Hepatocyte (in vitro differentiated cells): Measurements from ENCODE around the gene TCF12. TPM values are rescaled to one million over a fixed set of nuclear protein-coding genes. Genes with fewer than 3 reads are reported as not detected.

Experiments used
- DNase-seq: peaks from one replicate; pipeline ENCODE4 v3.0.0-alpha.2; 2016; ENCODE audit warnings: low spot score
- H2AFZ ChIP-seq: fragments of 200-600 bp; sonication (generic); 2 replicates; pipeline ENCODE4 v1.6.0; 2016; ENCODE audit warnings: antibody characterized with exemption, mild to moderate bottlenecking
- H3K27ac ChIP-seq: fragments of 200-600 bp; sonication (generic); 2 replicates; pipeline ENCODE4 v1.5.1; 2016; ENCODE audit warnings: mild to moderate bottlenecking
- H3K27me3 ChIP-seq: fragments of 200-600 bp; sonication (generic); 2 replicates; pipeline ENCODE4 v1.6.1; 2016
- H3K36me3 ChIP-seq: fragments of 200-600 bp; sonication (generic); replicated peaks from 2 replicates; pipeline ENCODE4 v1.5.1; 2016; ENCODE audit warnings: low read depth; ENCODE audit not compliant: insufficient read depth
- H3K4me1 ChIP-seq: fragments of 200-600 bp; sonication (generic); 2 replicates; pipeline ENCODE4 v1.5.1; 2016; ENCODE audit warnings: mild to moderate bottlenecking, moderate library complexity; ENCODE audit not compliant: insufficient read depth
- H3K4me2 ChIP-seq: fragments of 200-600 bp; sonication (generic); 2 replicates; pipeline ENCODE4 v1.6.0; 2016
- H3K4me3 ChIP-seq: fragments of 200-600 bp; sonication (generic); 2 replicates; pipeline ENCODE4 v1.5.1; 2016; ENCODE audit warnings: mild to moderate bottlenecking
- H3K79me2 ChIP-seq: fragments of 200-600 bp; sonication (generic); 2 replicates; pipeline ENCODE4 v1.6.0; 2017; ENCODE audit warnings: mild to moderate bottlenecking
- H3K9me2 ChIP-seq: fragments of 200-600 bp; sonication (generic); replicated peaks from 2 replicates; pipeline ENCODE4 v1.6.0; 2017; ENCODE audit warnings: mild to moderate bottlenecking; ENCODE audit not compliant: insufficient read depth
- H3K9me3 ChIP-seq: fragments of 200-600 bp; sonication (generic); 2 replicates; pipeline ENCODE4 v1.5.1; 2016; ENCODE audit warnings: low read depth, mild to moderate bottlenecking
- H4K20me1 ChIP-seq: fragments of 200-600 bp; sonication (generic); 2 replicates; pipeline ENCODE4 v1.6.0; 2016; ENCODE audit warnings: mild to moderate bottlenecking; ENCODE audit not compliant: insufficient read depth, poor library complexity, severe bottlenecking
- CTCF ChIP-seq: fragments of 200-600 bp; sonication (generic); IDR thresholded peaks from 2 replicates; pipeline ENCODE4 v1.5.1; 2016; ENCODE audit warnings: antibody characterized with exemption, mild to moderate bottlenecking; ENCODE audit not compliant: poor library complexity
- EZH2 ChIP-seq: fragments of 200-600 bp; sonication (generic); IDR thresholded peaks from 2 replicates; pipeline ENCODE4 v1.6.1; 2016; ENCODE audit warnings: antibody characterized with exemption, mild to moderate bottlenecking, borderline replicate concordance
- EZH2phosphoT487 ChIP-seq: fragments of 200-600 bp; sonication (generic); IDR thresholded peaks from one replicate; pipeline ENCODE4 v1.6.1; 2018; ENCODE audit warnings: antibody characterized with exemption, mild to moderate bottlenecking, low read depth, moderate library complexity; ENCODE audit not compliant: unreplicated experiment, severe bottlenecking
- WGBS: methylation state at CpG from one replicate; pipeline ENCODE4 v1.1.6; 2016; ENCODE audit warnings: low lambda C conversion rate; ENCODE audit errors: missing lambda C conversion rate; 5-methylcytosine and 5-hydroxymethylcytosine counted together
- polyA plus RNA-seq: library from polyadenylated mRNA; unstranded; fragments of >200 nt; fragmentation: Nextera tagmentation; extraction: Ambion mirVana; gene quantifications from 2 replicates; pipeline ENCODE4 v1.2.1, GENCODE V29; 2016
- total RNA-seq: library from RNA; depleted of rRNA; stranded (reverse); fragments of >200 nt; gene quantifications from 2 replicates; pipeline ENCODE4 v1.2.3, GENCODE V29; 2014

The TCF12 gene
- total and polyA plus RNA-seq, 2 experiments from 2014 or later, result 42.0 to 93.2 TPM

GRCh38 chr15:57048930-57049549 is 130.6 kb downstream of the TCF12 start:
- DNase-seq, result no peak
- TF ChIP-seq EZH2phosphoT487, result no peak
- TF ChIP-seq CTCF, result no peak
- TF ChIP-seq EZH2, result no peak
- Histone ChIP-seq H3K9me3 (no peaks in the 10 kb centered on the region), H3K4me3 (no peak overlapping the region), H2AFZ (no peak overlapping the region), H3K4me1 (peaks cover 7% of the 10 kb centered on the region), H3K36me3 (no peaks in the 10 kb centered on the region), H3K9me2 (no peaks in the 10 kb centered on the region), H3K27me3 (no peaks in the 10 kb centered on the region), H3K27ac (no peak overlapping the region), H4K20me1 (peaks cover 49% of the 10 kb centered on the region), H3K4me2 (no peak overlapping the region), H3K79me2 (peaks cover 97% of the 10 kb centered on the region)
- WGBS, result 87% methylated on average over 6 of the region's 6 CpGs

DNA sequence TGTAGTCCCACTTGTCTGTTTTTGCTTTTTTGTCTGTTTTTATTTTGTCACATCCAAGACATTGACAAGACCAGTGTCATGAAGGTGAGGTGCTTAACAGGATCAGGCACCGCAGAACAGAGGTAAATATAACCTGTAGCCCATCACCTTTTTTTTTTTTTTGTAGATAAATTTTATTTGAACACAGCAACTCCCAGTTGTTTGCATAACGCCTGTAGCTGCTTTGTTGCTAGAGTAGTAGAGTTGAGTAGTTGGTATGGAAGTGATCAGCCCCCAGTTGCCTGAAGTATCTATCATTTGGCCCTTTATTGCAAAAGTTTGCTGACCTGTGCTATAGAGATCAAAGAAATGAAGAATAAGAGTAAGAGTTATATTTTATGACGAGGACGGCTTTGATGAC is 135.0 kb downstream of the TCF12 start:
- peaks cover 100% of the 10 kb centered on the region for H3K79me2 ChIP-seq
- TF ChIP-seq CTCF, result no peak
- no peak for TF ChIP-seq EZH2phosphoT487
- no peak for TF ChIP-seq EZH2
- WGBS, result 56% methylated on average over 4 of the region's 4 CpGs
- peaks cover 12% of the 10 kb centered on the region for H3K4me1 ChIP-seq
- no peak overlapping the region for H3K27ac ChIP-seq
- H3K4me2 ChIP-seq, result peak overlapping the region; percentile 44
- no peaks in the 10 kb centered on the region for H3K9me2 ChIP-seq
- no peaks in the 10 kb centered on the region for H3K27me3 ChIP-seq
- no peak overlapping the region for H2AFZ ChIP-seq
- H3K36me3 ChIP-seq, result no peaks in the 10 kb centered on the region
- no peaks in the 10 kb centered on the region for H3K9me3 ChIP-seq
- H4K20me1 ChIP-seq, result peaks cover 79% of the 10 kb centered on the region
- H3K4me3 ChIP-seq, result no peak overlapping the region
- DNase-seq, result no peak

GRCh38 chr15:57054204-57054750 is 135.8 kb downstream of the TCF12 start:
- peaks cover 87% of the 10 kb centered on the region for H4K20me1 ChIP-seq
- no peaks in the 10 kb centered on the region for H3K9me2 ChIP-seq
- no peaks in the 10 kb centered on the region for H3K27me3 ChIP-seq
- no peak overlapping the region for H3K4me3 ChIP-seq
- H3K4me2 ChIP-seq, result peak overlapping the region; percentile 44
- DNase-seq, result no peak
- no peak overlapping the region for H3K27ac ChIP-seq
- H3K9me3 ChIP-seq, result no peaks in the 10 kb centered on the region
- 73% methylated on average over 1 of the region's 1 CpG for WGBS
- no peak for TF ChIP-seq CTCF
- TF ChIP-seq EZH2, result no peak
- no peak for TF ChIP-seq EZH2phosphoT487
- H3K4me1 ChIP-seq, result peaks cover 12% of the 10 kb centered on the region
- no peaks in the 10 kb centered on the region for H3K36me3 ChIP-seq
- peaks cover 100% of the 10 kb centered on the region for H3K79me2 ChIP-seq
- H2AFZ ChIP-seq, result no peak overlapping the region
